HG03469 (cell line): Measurements from ENCODE around the gene ZC2HC1C.

Source experiments
- ATAC-seq: cut with Tn5 transposase; IDR thresholded peaks from one replicate; pipeline ENCODE4 v1.9.1; 2021; ENCODE audit warnings: mild to moderate bottlenecking, moderate library complexity, moderate number of reproducible peaks; ENCODE audit not compliant: unreplicated experiment

The ZC2HC1C gene

GRCh38 chr14:75128596-75128990 lies 59.2 kb downstream of the ZC2HC1C start:
- no peak for ATAC-seq
